NT2/D1 (cell line): ENCODE measurements around the gene AKT3.

Experiments used
- YY1 ChIP-seq: IDR thresholded peaks from 2 replicates; pipeline ENCODE4 v1.6.1; 2011; ENCODE audit not compliant: insufficient read length, insufficient read depth
- ZNF274 ChIP-seq: IDR thresholded peaks from 2 replicates; pipeline ENCODE4 v1.6.1; 2011; ENCODE audit warnings: mild to moderate bottlenecking, low read depth, low read length

GRCh38 chr1:243580072-243580471, 270.0 kb downstream of the AKT3 start:
- TF ChIP-seq YY1 (no peak), ZNF274 (no peak)
